GM23248 (cell line): ENCODE data around the gene OR7A17. TPM values are rescaled to one million over a fixed set of nuclear protein-coding genes. Genes with fewer than 3 reads are reported as not detected.

ENCODE experiments used
- DNase-seq: peaks from one replicate; pipeline ENCODE4 v3.0.0-alpha.2; 2015
- H2AFZ ChIP-seq: fragments of 200-600 bp; sonication (generic); 2 replicates; pipeline ENCODE4 v1.6.1; 2016; ENCODE audit warnings: antibody characterized with exemption
- H3F3A ChIP-seq: fragments of 200-600 bp; sonication (generic); 2 replicates; pipeline ENCODE4 v1.6.1; 2016; ENCODE audit warnings: mild to moderate bottlenecking, antibody characterized with exemption, mixed run types; ENCODE audit not compliant: insufficient read depth
- H3K27ac ChIP-seq: fragments of 200-600 bp; sonication (generic); 2 replicates; pipeline ENCODE4 v1.5.1; 2016; ENCODE audit warnings: mild to moderate bottlenecking
- H3K27me3 ChIP-seq: fragments of 200-600 bp; sonication (generic); replicated peaks from 2 replicates; pipeline ENCODE4 v1.6.1; 2016; ENCODE audit warnings: mild to moderate bottlenecking; ENCODE audit not compliant: insufficient read depth
- H3K36me3 ChIP-seq: fragments of 200-600 bp; sonication (generic); 2 replicates; pipeline ENCODE4 v1.6.1; 2016; ENCODE audit warnings: low read depth, mild to moderate bottlenecking
- H3K4me1 ChIP-seq: fragments of 200-600 bp; sonication (generic); 2 replicates; pipeline ENCODE4 v1.6.1; 2016; ENCODE audit warnings: mild to moderate bottlenecking; ENCODE audit not compliant: insufficient read depth
- H3K4me2 ChIP-seq: fragments of 200-600 bp; sonication (generic); one replicate; pipeline ENCODE4 v1.6.1; 2016; ENCODE audit warnings: mild to moderate bottlenecking; ENCODE audit not compliant: unreplicated experiment
- H3K4me3 ChIP-seq: fragments of 200-600 bp; sonication (generic); 2 replicates; pipeline ENCODE4 v1.5.1; 2016; ENCODE audit warnings: mild to moderate bottlenecking
- H3K79me2 ChIP-seq: fragments of 200-600 bp; sonication (generic); 2 replicates; pipeline ENCODE4 v1.6.1; 2016; ENCODE audit warnings: mild to moderate bottlenecking; ENCODE audit not compliant: insufficient read depth
- H3K9ac ChIP-seq: fragments of 200-600 bp; sonication (generic); 2 replicates; pipeline ENCODE4 v1.6.1; 2016; ENCODE audit warnings: mild to moderate bottlenecking
- H3K9me2 ChIP-seq: fragments of 200-600 bp; sonication (generic); 2 replicates; pipeline ENCODE4 v1.6.1; 2016; ENCODE audit warnings: mixed run types, mild to moderate bottlenecking, moderate library complexity; ENCODE audit not compliant: insufficient read depth
- H3K9me3 ChIP-seq: fragments of 200-600 bp; sonication (generic); one replicate; pipeline ENCODE4 v1.6.1; 2017; ENCODE audit warnings: low read depth
- H4K20me1 ChIP-seq: fragments of 200-600 bp; sonication (generic); 2 replicates; pipeline ENCODE4 v1.6.0; 2016; ENCODE audit not compliant: insufficient read depth
- EZH2 ChIP-seq: fragments of 200-600 bp; sonication (generic); IDR thresholded peaks from 2 replicates; pipeline ENCODE4 v1.6.1; 2018; ENCODE audit warnings: antibody characterized with exemption, mild to moderate bottlenecking; ENCODE audit not compliant: insufficient read depth, poor library complexity, severe bottlenecking
- EZH2phosphoT487 ChIP-seq: fragments of 200-600 bp; sonication (generic); IDR thresholded peaks from 2 replicates; pipeline ENCODE4 v1.6.1; 2018; ENCODE audit warnings: antibody characterized with exemption, moderate library complexity, mild to moderate bottlenecking, low read depth; ENCODE audit not compliant: insufficient read depth
- WGBS, 2 experiments: methylation state at CpG; one replicate each; pipeline ENCODE4 v1.1.6; 2015 to 2017; ENCODE audit warnings: low lambda C conversion rate in 2 of 2, low coverage in 1 of 2; ENCODE audit errors: missing lambda C conversion rate in 2 of 2; 5-methylcytosine and 5-hydroxymethylcytosine counted together
- in situ Hi-C: fragments of 300-500 bp; cut with MboI; formaldehyde crosslinking; loops from 2 replicates; pipeline ENCODE4 v1.15.0; 2020
- polyA plus RNA-seq: library from polyadenylated mRNA; unstranded; fragments of >200 nt; fragmentation: Nextera tagmentation; extraction: Ambion mirVana; gene quantifications from 2 replicates; pipeline ENCODE4 v1.2.1, GENCODE V29; 2016
- small RNA-seq: library from RNA; depleted of rRNA; stranded (forward); fragments of <200 nt; gene quantifications from one replicate; pipeline ENCODE3, GENCODE V24; 2014; ENCODE audit warnings: low read depth, low replicate concordance
- total RNA-seq: library from RNA; depleted of rRNA; stranded (reverse); fragments of >200 nt; shearing (Covaris generic); gene quantifications from 2 replicates; pipeline ENCODE4 v1.2.3, GENCODE V29; 2014; rRNA removed

The OR7A17 gene
- total and polyA plus RNA-seq, 2 experiments from 2014 or later, result not detected

DNA sequence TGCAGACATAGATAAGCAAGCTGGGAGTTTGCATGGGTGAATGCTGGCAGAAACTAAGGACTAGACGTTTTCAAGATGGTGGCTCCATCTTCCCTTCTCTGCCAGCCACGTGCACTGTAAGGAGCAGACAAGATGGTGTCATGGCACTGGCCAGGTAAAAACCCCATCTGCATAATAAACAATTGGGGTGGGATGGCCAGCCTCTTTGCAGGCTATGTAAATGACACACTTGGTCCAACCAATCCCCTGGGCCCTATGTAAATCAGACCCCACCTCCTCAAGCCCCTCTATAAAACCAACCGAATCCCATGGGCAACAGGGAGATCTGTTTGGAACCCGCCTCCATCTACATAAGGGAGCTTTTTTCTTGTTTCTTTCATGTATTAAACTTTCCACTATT lies 48.5 kb downstream of the OR7A17 start:
- no peaks in the 10 kb centered on the region for H3K79me2 ChIP-seq
- no peak for TF ChIP-seq EZH2
- no peak for TF ChIP-seq EZH2phosphoT487
- H4K20me1 ChIP-seq, result no peaks in the 10 kb centered on the region
- WGBS, 2 experiments, result 8 to 9% methylated on average over 4 of the region's 4 CpGs
- H3K9me2 ChIP-seq, result no peaks in the 10 kb centered on the region
- no peaks in the 10 kb centered on the region for H3K9me3 ChIP-seq
- H3K36me3 ChIP-seq, result no peaks in the 10 kb centered on the region
- no peak overlapping the region for H2AFZ ChIP-seq
- no peaks in the 10 kb centered on the region for H3F3A ChIP-seq
- no peak overlapping the region for H3K4me3 ChIP-seq
- no peaks in the 10 kb centered on the region for H3K4me1 ChIP-seq
- in situ Hi-C loops, result no loop called here
- H3K4me2 ChIP-seq, result no peak overlapping the region
- H3K27ac ChIP-seq, result no peak overlapping the region
- H3K27me3 ChIP-seq, result no peaks in the 10 kb centered on the region
- no peak for DNase-seq
- H3K9ac ChIP-seq, result no peak overlapping the region

DNA sequence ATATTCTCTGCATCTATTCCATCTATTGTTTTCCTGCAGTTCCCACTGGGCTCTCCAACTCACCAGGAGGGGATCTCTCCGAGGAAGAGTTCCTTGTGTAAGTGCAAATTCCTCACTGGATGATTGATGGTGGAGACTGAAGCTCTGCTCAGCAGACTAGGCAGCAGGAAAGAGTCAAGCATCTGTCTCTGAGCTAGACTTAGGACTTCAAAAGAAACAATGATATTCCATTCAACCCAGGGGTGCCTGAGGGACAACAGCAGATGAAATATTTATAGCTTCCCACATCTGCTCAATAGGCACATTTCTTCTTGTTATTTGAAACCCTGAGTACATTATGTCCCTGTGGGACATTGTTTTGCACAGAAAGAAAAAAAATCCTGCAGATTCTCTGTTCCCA lies 50.9 kb downstream of the OR7A17 start, which contains the start of the genes OR7A5 and OR7C1:
Gene OR7A5 (minus strand): TSS at position 175 of the 400 bp plus-strand sequence. CDS start 6,944 bp downstream, outside the sequence.
Gene OR7C1 (minus strand): TSS at position 175 of the 400 bp plus-strand sequence. CDS start 35,049 bp downstream, outside the sequence.
- Histone ChIP-seq H3F3A (no peaks in the 10 kb centered on the region), H3K4me3 (no peak within 1 kb of the TSS), H3K27ac (no peak within 1 kb of the TSS), H3K9ac (no peak within 1 kb of the TSS), H3K27me3 (no peaks in the 10 kb centered on the region), H4K20me1 (no peaks in the 10 kb centered on the region), H3K9me2 (no peaks in the 10 kb centered on the region), H3K79me2 (no peaks in the 10 kb centered on the region), H2AFZ (no peak within 1 kb of the TSS), H3K9me3 (no peaks in the 10 kb centered on the region), H3K4me2 (no peak within 1 kb of the TSS), H3K36me3 (no peaks in the 10 kb centered on the region), H3K4me1 (no peaks in the 10 kb centered on the region)
- DNase-seq, result no peak
- WGBS, 2 experiments, result 5 to 12% methylated on average over 1 of the region's 1 CpG
- TF ChIP-seq EZH2, result no peak
- TF ChIP-seq EZH2phosphoT487, result no peak
- in situ Hi-C loops, result no loop called here

DNA sequence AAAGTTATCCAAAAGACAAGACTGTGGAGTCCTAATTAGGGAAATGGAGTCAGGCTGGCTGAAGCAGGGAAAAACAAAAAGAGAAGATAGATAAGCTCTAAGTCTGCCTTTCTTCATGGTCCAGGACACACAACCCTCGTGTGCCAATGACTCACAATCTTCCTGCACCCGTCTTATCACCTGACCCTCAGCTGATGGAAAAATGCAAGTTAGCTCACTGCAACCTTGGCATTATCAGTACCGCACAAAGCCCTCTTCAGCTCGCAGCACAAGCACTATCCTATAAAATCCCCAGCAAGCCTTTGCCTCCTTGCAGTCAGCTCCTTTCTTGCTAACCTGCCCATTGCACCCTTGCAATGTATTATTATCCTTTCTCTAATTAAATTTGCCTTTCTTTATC lies 55.2 kb downstream of the OR7A17 start:
- TF ChIP-seq EZH2phosphoT487 (no peak), EZH2 (no peak)
- no peaks in the 10 kb centered on the region for H3K79me2 ChIP-seq
- no peak overlapping the region for H3K27ac ChIP-seq
- no peaks in the 10 kb centered on the region for H3K4me1 ChIP-seq
- H3F3A ChIP-seq, result no peaks in the 10 kb centered on the region
- H3K27me3 ChIP-seq, result no peaks in the 10 kb centered on the region
- WGBS, 2 experiments, result 37 to 41% methylated on average over 4 of the region's 4 CpGs
- no peaks in the 10 kb centered on the region for H4K20me1 ChIP-seq
- H3K9me3 ChIP-seq, result no peaks in the 10 kb centered on the region
- no peak overlapping the region for H3K4me2 ChIP-seq
- H3K9me2 ChIP-seq, result no peaks in the 10 kb centered on the region
- H2AFZ ChIP-seq, result no peak overlapping the region
- H3K4me3 ChIP-seq, result no peak overlapping the region
- no peaks in the 10 kb centered on the region for H3K36me3 ChIP-seq
- no peak overlapping the region for H3K9ac ChIP-seq
- in situ Hi-C loops, result no loop called here
- DNase-seq, result no peak

Small RNA genes lying within 50 kb of the gene (small RNA-seq; reads per million reads assigned to genes)
- not detected for gene OR7A18P

Other genes with a start within 250 kb of the OR7A17 start
- not detected in 2 replicates for gene ADGRE3, start 211.3 kb downstream of the OR7A17 start, total RNA-seq
- gene ADGRE3, start 211.3 kb downstream of the OR7A17 start, polyA plus RNA-seq, result not detected in 2 replicates
- 20.4 and 26.3 TPM in 2 replicates for gene ZNF333, start 196.1 kb downstream of the OR7A17 start, total RNA-seq
- gene ZNF333, start 196.1 kb downstream of the OR7A17 start, polyA plus RNA-seq, result 10.2 and 10.4 TPM in 2 replicates
- gene ADGRE2, start 107.6 kb downstream of the OR7A17 start, total RNA-seq, result not detected in 2 replicates
- 0.05 and 0.28 TPM in 2 replicates for gene ADGRE2, start 107.6 kb downstream of the OR7A17 start, polyA plus RNA-seq
- gene OR7A5, start 50.9 kb downstream of the OR7A17 start, total RNA-seq, result not detected in 2 replicates
- gene OR7A5, start 50.9 kb downstream of the OR7A17 start, polyA plus RNA-seq, result not detected in 2 replicates
- not detected in 2 replicates for gene OR7C1, start 50.9 kb downstream of the OR7A17 start, total RNA-seq
- gene OR7C1, start 50.9 kb downstream of the OR7A17 start, polyA plus RNA-seq, result not detected in 2 replicates
- gene OR7A10, start 37.2 kb downstream of the OR7A17 start, total RNA-seq, result not detected in 2 replicates
- not detected in 2 replicates for gene OR7A10, start 37.2 kb downstream of the OR7A17 start, polyA plus RNA-seq
- gene OR7C2, start 55.4 kb upstream of the OR7A17 start, total RNA-seq, result not detected in 2 replicates
- not detected in 2 replicates for gene OR7C2, start 55.4 kb upstream of the OR7A17 start, polyA plus RNA-seq
- gene SLC1A6, start 93.7 kb upstream of the OR7A17 start, total RNA-seq, result not detected in 2 replicates
- not detected in 2 replicates for gene SLC1A6, start 93.7 kb upstream of the OR7A17 start, polyA plus RNA-seq
- gene CASP14, start 163.3 kb upstream of the OR7A17 start, total RNA-seq, result not detected in 2 replicates
- not detected in 2 replicates for gene CASP14, start 163.3 kb upstream of the OR7A17 start, polyA plus RNA-seq
- not detected in 2 replicates for gene OR1I1, start 196.1 kb upstream of the OR7A17 start, total RNA-seq
- gene OR1I1, start 196.1 kb upstream of the OR7A17 start, polyA plus RNA-seq, result not detected in 2 replicates
- gene SYDE1, start 221.3 kb upstream of the OR7A17 start, total RNA-seq, result 104 and 113 TPM in 2 replicates
- 15.6 and 16.2 TPM in 2 replicates for gene SYDE1, start 221.3 kb upstream of the OR7A17 start, polyA plus RNA-seq